ENCODE data around the gene ZNF200.

DNA sequence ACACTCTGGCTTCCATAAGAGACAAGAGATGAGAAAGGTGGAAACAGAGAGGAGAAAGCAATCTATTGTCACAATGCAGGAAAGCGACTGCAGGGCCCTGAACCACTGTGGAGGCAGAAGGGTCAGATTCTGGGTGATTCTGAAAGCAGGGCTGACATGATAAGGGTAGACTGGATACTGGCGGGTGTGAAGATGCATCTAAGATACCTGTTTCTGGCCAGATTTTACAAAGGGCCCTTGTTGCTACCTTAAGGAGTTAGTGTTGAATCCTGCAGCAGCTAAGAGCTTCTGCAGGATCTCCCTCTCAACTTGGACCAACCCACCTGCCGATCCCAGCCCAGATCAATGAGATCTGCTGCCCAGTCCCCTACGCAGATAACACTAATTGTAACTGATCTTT, 27.6 kb upstream of the ZNF200 start:
- TF ChIP-seq YY1 (IDR thresholded peaks at IDR 0.05; ENCODE audit: low read depth) (no peak), RAD21 (IDR thresholded peaks at IDR 0.05; ENCODE audit: low read depth) (no peak), FOXM1 (IDR thresholded peaks at IDR 0.05; ENCODE audit: borderline replicate concordance, low read depth) (no peak), NFIC (IDR thresholded peaks at IDR 0.05) (no peak), TCF12 (IDR thresholded peaks at IDR 0.05; ENCODE audit: low read depth) (no peak), ZBTB7A (IDR thresholded peaks at IDR 0.05; ENCODE audit: low read depth) (no peak), CREB1 (IDR thresholded peaks at IDR 0.05; ENCODE audit: low read depth) (no peak), CEBPB (IDR thresholded peaks at IDR 0.05) (no peak), EGR1 (IDR thresholded peaks at IDR 0.05) (no peak), EP300 (IDR thresholded peaks at IDR 0.05; ENCODE audit: borderline replicate concordance) (no peak), TAF1 (IDR thresholded peaks at IDR 0.05; ENCODE audit: low read depth) (no peak)
- TF ChIP-seq, protein P1, sequence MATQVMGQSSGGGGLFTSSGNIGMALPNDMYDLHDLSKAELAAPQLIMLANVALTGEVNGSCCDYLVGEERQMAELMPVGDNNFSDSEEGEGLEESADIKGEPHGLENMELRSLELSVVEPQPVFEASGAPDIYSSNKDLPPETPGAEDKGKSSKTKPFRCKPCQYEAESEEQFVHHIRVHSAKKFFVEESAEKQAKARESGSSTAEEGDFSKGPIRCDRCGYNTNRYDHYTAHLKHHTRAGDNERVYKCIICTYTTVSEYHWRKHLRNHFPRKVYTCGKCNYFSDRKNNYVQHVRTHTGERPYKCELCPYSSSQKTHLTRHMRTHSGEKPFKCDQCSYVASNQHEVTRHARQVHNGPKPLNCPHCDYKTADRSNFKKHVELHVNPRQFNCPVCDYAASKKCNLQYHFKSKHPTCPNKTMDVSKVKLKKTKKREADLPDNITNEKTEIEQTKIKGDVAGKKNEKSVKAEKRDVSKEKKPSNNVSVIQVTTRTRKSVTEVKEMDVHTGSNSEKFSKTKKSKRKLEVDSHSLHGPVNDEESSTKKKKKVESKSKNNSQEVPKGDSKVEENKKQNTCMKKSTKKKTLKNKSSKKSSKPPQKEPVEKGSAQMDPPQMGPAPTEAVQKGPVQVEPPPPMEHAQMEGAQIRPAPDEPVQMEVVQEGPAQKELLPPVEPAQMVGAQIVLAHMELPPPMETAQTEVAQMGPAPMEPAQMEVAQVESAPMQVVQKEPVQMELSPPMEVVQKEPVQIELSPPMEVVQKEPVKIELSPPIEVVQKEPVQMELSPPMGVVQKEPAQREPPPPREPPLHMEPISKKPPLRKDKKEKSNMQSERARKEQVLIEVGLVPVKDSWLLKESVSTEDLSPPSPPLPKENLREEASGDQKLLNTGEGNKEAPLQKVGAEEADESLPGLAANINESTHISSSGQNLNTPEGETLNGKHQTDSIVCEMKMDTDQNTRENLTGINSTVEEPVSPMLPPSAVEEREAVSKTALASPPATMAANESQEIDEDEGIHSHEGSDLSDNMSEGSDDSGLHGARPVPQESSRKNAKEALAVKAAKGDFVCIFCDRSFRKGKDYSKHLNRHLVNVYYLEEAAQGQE (IDR thresholded peaks at IDR 0.05; ENCODE audit: low read depth) = no peak
- TF ChIP-seq, protein P2, sequence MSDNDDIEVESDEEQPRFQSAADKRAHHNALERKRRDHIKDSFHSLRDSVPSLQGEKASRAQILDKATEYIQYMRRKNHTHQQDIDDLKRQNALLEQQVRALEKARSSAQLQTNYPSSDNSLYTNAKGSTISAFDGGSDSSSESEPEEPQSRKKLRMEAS (IDR thresholded peaks at IDR 0.05) = no peak
- TF ChIP-seq, protein P3, sequence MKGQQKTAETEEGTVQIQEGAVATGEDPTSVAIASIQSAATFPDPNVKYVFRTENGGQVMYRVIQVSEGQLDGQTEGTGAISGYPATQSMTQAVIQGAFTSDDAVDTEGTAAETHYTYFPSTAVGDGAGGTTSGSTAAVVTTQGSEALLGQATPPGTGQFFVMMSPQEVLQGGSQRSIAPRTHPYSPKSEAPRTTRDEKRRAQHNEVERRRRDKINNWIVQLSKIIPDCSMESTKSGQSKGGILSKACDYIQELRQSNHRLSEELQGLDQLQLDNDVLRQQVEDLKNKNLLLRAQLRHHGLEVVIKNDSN (IDR thresholded peaks at IDR 0.05) = no peak
